T-helper 2 cell treated with Interferon-gamma antibody and Interleukin-4, amounts not matched to agents 100 ng/mL and 5 ng/mL, for 36 hours (primary cell): ENCODE results near the gene SLC38A3. TPM values are rescaled to one million over a fixed set of nuclear protein-coding genes. Genes with fewer than 3 reads are reported as not detected.

ENCODE experiments used
- intact Hi-C: fragments of 100-400 bp; cut with micrococcal nuclease; formaldehyde crosslinking; loops from one replicate; pipeline ENCODE4 v1.15.1; 2023
- total RNA-seq: library from RNA; stranded (reverse); gene quantifications from 2 replicates; pipeline ENCODE4 v1.2.3, GENCODE V29; 2022

Gene SLC38A3
- total RNA-seq, 1 donor from 2014 or later = not detected

- intact Hi-C loops = no loop called here
Measured at GRCh38 chr3:50168791-50169190, 36.3 kb upstream of the SLC38A3 start.

- intact Hi-C loops = no loop called here
Measured at GRCh38 chr3:50169232-50169832, 35.7 kb upstream of the SLC38A3 start.

GRCh38 chr3:50169858-50170257 is 35.2 kb upstream of the SLC38A3 start:
- intact Hi-C loops = no loop called here

GRCh38 chr3:50170689-50171088 is 34.4 kb upstream of the SLC38A3 start:
- intact Hi-C loops = no loop called here

- intact Hi-C loops = no loop called here
Measured at GRCh38 chr3:50171540-50172301, 33.4 kb upstream of the SLC38A3 start.

GRCh38 chr3:50172626-50173220 is 32.3 kb upstream of the SLC38A3 start:
- intact Hi-C loops = no loop called here

GRCh38 chr3:50173685-50174516 is 31.2 kb upstream of the SLC38A3 start:
- intact Hi-C loops = no loop called here

GRCh38 chr3:50174517-50174895 is 30.6 kb upstream of the SLC38A3 start:
- intact Hi-C loops = no loop called here

- intact Hi-C loops = no loop called here
Measured at GRCh38 chr3:50174947-50175524, 30.0 kb upstream of the SLC38A3 start.

GRCh38 chr3:50177346-50177745 is 27.7 kb upstream of the SLC38A3 start:
- intact Hi-C loops = no loop called here

GRCh38 chr3:50179710-50180109 is 25.4 kb upstream of the SLC38A3 start:
- intact Hi-C loops = no loop called here

- intact Hi-C loops = no loop called here
Measured at GRCh38 chr3:50181985-50182384, 23.1 kb upstream of the SLC38A3 start.

- intact Hi-C loops = no loop called here
Measured at GRCh38 chr3:50182533-50183099, 22.5 kb upstream of the SLC38A3 start.

GRCh38 chr3:50183755-50184154 is 21.3 kb upstream of the SLC38A3 start:
- intact Hi-C loops = no loop called here

GRCh38 chr3:50184242-50184978 is 20.7 kb upstream of the SLC38A3 start:
- intact Hi-C loops = no loop called here

- intact Hi-C loops = no loop called here
Measured at GRCh38 chr3:50185230-50185629, 19.8 kb upstream of the SLC38A3 start.

- intact Hi-C loops = no loop called here
Measured at GRCh38 chr3:50186096-50186495, 19.0 kb upstream of the SLC38A3 start.

GRCh38 chr3:50187750-50188149 is 17.3 kb upstream of the SLC38A3 start:
- intact Hi-C loops = no loop called here

GRCh38 chr3:50189274-50189673 is 15.8 kb upstream of the SLC38A3 start:
- intact Hi-C loops = loop anchor here (1.0 kb wide), 1 partner anchor 68 kb away; no protein-coding TSS in a partner anchor

GRCh38 chr3:50189989-50190388 is 15.1 kb upstream of the SLC38A3 start:
- intact Hi-C loops = loop anchor here (1.0 kb wide), 1 partner anchor 69 kb away; no protein-coding TSS in a partner anchor
